GM19467 (cell line): ENCODE data around the gene PLCH2.

Experiments used
- ATAC-seq: cut with Tn5 transposase; IDR thresholded peaks from one replicate; pipeline ENCODE4 v1.9.1; 2021; ENCODE audit warnings: mild to moderate bottlenecking, moderate library complexity; ENCODE audit not compliant: unreplicated experiment

The PLCH2 gene

GRCh38 chr1:2498648-2499047, 22.6 kb downstream of the PLCH2 start:
- ATAC-seq, result no peak

GRCh38 chr1:2499260-2499659, 23.2 kb downstream of the PLCH2 start:
- no peak for ATAC-seq

- no peak for ATAC-seq
Measured at GRCh38 chr1:2499986-2500596, 24.0 kb downstream of the PLCH2 start.

GRCh38 chr1:2501041-2501819, 25.1 kb downstream of the PLCH2 start:
- ATAC-seq, result no peak

GRCh38 chr1:2501820-2502119, 25.7 kb downstream of the PLCH2 start:
- no peak for ATAC-seq

GRCh38 chr1:2502210-2502609, 26.1 kb downstream of the PLCH2 start:
- ATAC-seq, result no peak

GRCh38 chr1:2502661-2503553, 26.8 kb downstream of the PLCH2 start:
- ATAC-seq, result no peak

- ATAC-seq, result no peak
Measured at GRCh38 chr1:2503554-2504224, 27.6 kb downstream of the PLCH2 start.

- no peak for ATAC-seq
Measured at GRCh38 chr1:2504225-2504948, 28.3 kb downstream of the PLCH2 start.

- ATAC-seq, result no peak
Measured at GRCh38 chr1:2504949-2505272, 28.8 kb downstream of the PLCH2 start.

- no peak for ATAC-seq
Measured at GRCh38 chr1:2505461-2505994, 29.4 kb downstream of the PLCH2 start.

- no peak for ATAC-seq
Measured at GRCh38 chr1:2506007-2506860, 30.1 kb downstream of the PLCH2 start.

- ATAC-seq, result no peak
Measured at GRCh38 chr1:2506901-2507565, 30.9 kb downstream of the PLCH2 start.

- no peak for ATAC-seq
Measured at GRCh38 chr1:2507744-2508155, 31.7 kb downstream of the PLCH2 start.

- no peak for ATAC-seq
Measured at GRCh38 chr1:2508180-2508579, 32.1 kb downstream of the PLCH2 start.

- ATAC-seq, result no peak
Measured at GRCh38 chr1:2508751-2509150, 32.7 kb downstream of the PLCH2 start.

GRCh38 chr1:2509589-2509988, 33.5 kb downstream of the PLCH2 start:
- no peak for ATAC-seq

GRCh38 chr1:2510366-2511155, 34.5 kb downstream of the PLCH2 start:
- ATAC-seq, result no peak
